GM12873 (cell line): ENCODE results near the gene TTC28.

ENCODE experiments used
- TF ChIP-seq, protein P1 (sequence below): IDR thresholded peaks from 2 replicates; pipeline ENCODE4 v1.5.1; 2012; ENCODE audit warnings: low read depth, mild to moderate bottlenecking, moderate library complexity, low read length, control low read depth; ENCODE audit not compliant: insufficient read depth; ENCODE audit errors: missing control alignments

The TTC28 gene

DNA sequence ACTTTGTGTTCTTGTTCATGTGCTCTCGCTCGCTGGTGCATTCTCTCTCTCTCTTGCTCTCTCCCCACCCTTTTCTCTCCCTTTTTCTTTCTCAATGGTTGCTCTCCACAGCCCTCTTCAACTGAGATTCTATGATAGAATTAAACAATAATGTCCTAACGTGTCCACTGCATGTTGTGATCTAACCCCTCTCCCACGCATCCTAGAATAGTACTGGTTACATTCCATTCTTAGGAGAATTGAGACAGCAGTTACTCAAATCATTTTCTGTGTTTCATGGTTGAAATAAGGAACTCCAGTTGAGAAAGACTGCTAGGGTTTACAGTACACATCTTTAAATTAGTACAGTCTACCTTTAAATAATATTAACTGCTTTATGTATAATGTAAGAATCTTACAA lies 442.5 kb downstream of the TTC28 start:
- TF ChIP-seq, protein P1, sequence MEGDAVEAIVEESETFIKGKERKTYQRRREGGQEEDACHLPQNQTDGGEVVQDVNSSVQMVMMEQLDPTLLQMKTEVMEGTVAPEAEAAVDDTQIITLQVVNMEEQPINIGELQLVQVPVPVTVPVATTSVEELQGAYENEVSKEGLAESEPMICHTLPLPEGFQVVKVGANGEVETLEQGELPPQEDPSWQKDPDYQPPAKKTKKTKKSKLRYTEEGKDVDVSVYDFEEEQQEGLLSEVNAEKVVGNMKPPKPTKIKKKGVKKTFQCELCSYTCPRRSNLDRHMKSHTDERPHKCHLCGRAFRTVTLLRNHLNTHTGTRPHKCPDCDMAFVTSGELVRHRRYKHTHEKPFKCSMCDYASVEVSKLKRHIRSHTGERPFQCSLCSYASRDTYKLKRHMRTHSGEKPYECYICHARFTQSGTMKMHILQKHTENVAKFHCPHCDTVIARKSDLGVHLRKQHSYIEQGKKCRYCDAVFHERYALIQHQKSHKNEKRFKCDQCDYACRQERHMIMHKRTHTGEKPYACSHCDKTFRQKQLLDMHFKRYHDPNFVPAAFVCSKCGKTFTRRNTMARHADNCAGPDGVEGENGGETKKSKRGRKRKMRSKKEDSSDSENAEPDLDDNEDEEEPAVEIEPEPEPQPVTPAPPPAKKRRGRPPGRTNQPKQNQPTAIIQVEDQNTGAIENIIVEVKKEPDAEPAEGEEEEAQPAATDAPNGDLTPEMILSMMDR = no peak

GRCh38 chr22:28232204-28232603 lies 447.4 kb downstream of the TTC28 start:
- TF ChIP-seq, protein P1 = no peak

DNA sequence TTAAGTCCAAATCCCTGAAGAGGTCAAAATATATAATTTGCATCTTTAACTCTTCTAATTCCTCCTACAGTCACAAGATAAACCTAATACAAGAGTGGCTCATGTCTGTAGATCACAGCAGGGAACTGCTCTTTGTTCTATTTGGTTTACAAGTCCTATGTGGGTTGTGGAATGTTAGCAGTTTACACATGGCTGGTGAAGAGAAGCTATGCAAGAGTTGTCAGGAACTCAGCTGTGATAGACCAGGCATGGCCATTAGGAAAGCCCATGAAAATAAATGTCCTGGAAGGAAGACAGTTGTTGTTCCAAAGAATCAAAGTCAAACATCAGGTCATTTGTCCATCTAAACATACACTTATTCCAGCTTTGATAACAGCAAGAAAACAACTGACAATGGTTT lies 448.2 kb downstream of the TTC28 start:
- TF ChIP-seq, protein P1 = no peak

DNA sequence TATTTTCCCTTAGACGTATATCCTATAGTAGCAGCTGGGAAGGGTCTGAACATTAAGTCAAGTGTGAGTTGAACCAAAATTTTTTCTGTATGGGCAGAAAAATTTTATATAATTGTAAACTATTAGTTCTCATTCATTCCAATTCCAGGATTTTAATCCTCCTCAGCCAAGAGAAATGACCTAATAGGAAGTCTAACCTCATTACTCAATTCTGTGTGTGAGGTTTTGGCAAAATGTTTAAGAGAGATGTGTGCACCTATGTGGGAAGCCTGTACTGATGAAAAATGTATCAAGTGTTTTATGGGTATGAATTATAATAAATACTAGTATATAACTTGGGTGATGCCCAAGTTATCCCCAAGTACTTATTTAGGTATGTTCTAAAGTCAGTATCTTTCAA lies 449.0 kb downstream of the TTC28 start:
- TF ChIP-seq, protein P1 = no peak

- TF ChIP-seq, protein P1 = no peak
These were observed 449.8 kb downstream of the TTC28 start for GRCh38 chr22:28229566-28230485.

GRCh38 chr22:28223826-28224225 lies 455.8 kb downstream of the TTC28 start:
- TF ChIP-seq, protein P1 = no peak

GRCh38 chr22:28222976-28223745 lies 456.5 kb downstream of the TTC28 start:
- TF ChIP-seq, protein P1 = no peak
